Liver (tissue), 9 donors: ENCODE measurements around the gene GLI3. TPM values are rescaled to one million over a fixed set of nuclear protein-coding genes. Genes with fewer than 3 reads are reported as not detected.

Source experiments
- DNase-seq: peaks from one replicate; pipeline ENCODE4 v3.0.0-alpha.2; 2017; ENCODE audit warnings: low spot score
- H3K27ac ChIP-seq, 2 donors: one replicate each; pipeline ENCODE4 v1.7.0; 2013; ENCODE audit warnings: inconsistent platforms in 2 of 2, low read length in 2 of 2, control low read depth in 1 of 2, low read depth in 1 of 2, mild to moderate bottlenecking in 1 of 2
- H3K27me3 ChIP-seq, 4 donors: one replicate each; pipeline versions ENCODE4 v1.6.1 to v1.7.0; 2013; ENCODE audit warnings: low read length in 3 of 4, inconsistent platforms in 1 of 4, mild to moderate bottlenecking in 1 of 4, moderate library complexity in 1 of 4; ENCODE audit not compliant: control insufficient read depth in 4 of 4, insufficient read depth in 4 of 4
- H3K36me3 ChIP-seq, 4 donors: one replicate each; pipeline versions ENCODE4 v1.6.1 to v1.7.0; 2013; ENCODE audit warnings: low read length in 3 of 4, mild to moderate bottlenecking in 3 of 4, low read depth in 1 of 4, moderate library complexity in 1 of 4; ENCODE audit not compliant: control insufficient read depth in 4 of 4, insufficient read depth in 3 of 4
- H3K4me1 ChIP-seq, 4 donors: one replicate each; pipeline versions ENCODE4 v1.6.1 to v1.7.0; 2013; ENCODE audit warnings: low read length in 3 of 4, mild to moderate bottlenecking in 3 of 4, moderate library complexity in 1 of 4; ENCODE audit not compliant: control insufficient read depth in 4 of 4, insufficient read depth in 4 of 4
- H3K4me3 ChIP-seq, 3 donors: one replicate each; pipeline versions ENCODE4 v1.6.1 to v1.7.0; 2013; ENCODE audit warnings: low read length in 3 of 3, control low read depth in 1 of 3, low read depth in 1 of 3, mild to moderate bottlenecking in 1 of 3
- H3K9ac ChIP-seq, 2 donors: one replicate each; pipeline ENCODE4 v1.7.0; 2013; ENCODE audit warnings: low read length in 2 of 2, mild to moderate bottlenecking in 2 of 2, moderate library complexity in 2 of 2, control low read depth in 1 of 2, low read depth in 1 of 2
- H3K9me3 ChIP-seq, 4 donors: one replicate each; pipeline versions ENCODE4 v1.6.1 to v1.7.0; 2013; ENCODE audit warnings: low read length in 3 of 4; ENCODE audit not compliant: control insufficient read depth in 4 of 4
- ATF3 ChIP-seq: IDR thresholded peaks from 2 replicates; pipeline ENCODE4 v1.6.1; 2016; ENCODE audit warnings: antibody characterized with exemption
- CTCF ChIP-seq: fragments of 150-350 bp; IDR thresholded peaks from 2 replicates; pipeline ENCODE4 v1.5.1; 2017; ENCODE audit warnings: improper control_type of control experiment, low read depth, low read length; ENCODE audit not compliant: missing input control
- EGR1 ChIP-seq, 2 donors: IDR thresholded peaks; 2 replicates each; pipeline ENCODE4 v1.6.1; 2016 to 2018; ENCODE audit warnings: antibody characterized with exemption in 2 of 2, low read depth in 2 of 2
- FOXA1 ChIP-seq: IDR thresholded peaks from 2 replicates; pipeline ENCODE4 v1.6.1; 2016; ENCODE audit warnings: antibody characterized with exemption
- FOXA2 ChIP-seq: IDR thresholded peaks from 2 replicates; pipeline ENCODE4 v1.6.1; 2016; ENCODE audit warnings: antibody characterized with exemption
- GABPA ChIP-seq, 2 donors: IDR thresholded peaks in 1 of 2; conservative IDR thresholded peaks in 1 of 2; 2 replicates each; pipeline ENCODE4 v1.6.1; 2016; ENCODE audit warnings: antibody characterized with exemption in 2 of 2, mild to moderate bottlenecking in 1 of 2, moderate library complexity in 1 of 2
- HNF4A ChIP-seq, 2 donors: conservative IDR thresholded peaks; 2 replicates each; pipeline ENCODE4 v1.6.1; 2016; ENCODE audit warnings: antibody characterized with exemption in 2 of 2, mild to moderate bottlenecking in 2 of 2
- HNF4G ChIP-seq: IDR thresholded peaks from 2 replicates; pipeline ENCODE4 v1.6.1; 2016; ENCODE audit warnings: antibody characterized with exemption
- JUND ChIP-seq, 2 donors: IDR thresholded peaks; 2 replicates each; pipeline ENCODE4 v1.6.1; 2016; ENCODE audit warnings: antibody characterized with exemption in 2 of 2
- MAX ChIP-seq: IDR thresholded peaks from 2 replicates; pipeline ENCODE4 v1.6.1; 2016; ENCODE audit warnings: antibody characterized with exemption
- NR2F2 ChIP-seq: IDR thresholded peaks from 2 replicates; pipeline ENCODE4 v1.6.1; 2016; ENCODE audit warnings: antibody characterized with exemption
- RAD21 ChIP-seq, 2 donors: IDR thresholded peaks; 2 replicates each; pipeline ENCODE4 v1.6.1; 2016; ENCODE audit warnings: antibody characterized with exemption in 2 of 2, mild to moderate bottlenecking in 2 of 2
- REST ChIP-seq: IDR thresholded peaks from 2 replicates; pipeline ENCODE4 v1.6.1; 2016; ENCODE audit warnings: antibody characterized with exemption, mild to moderate bottlenecking
- RXRA ChIP-seq, 2 donors: IDR thresholded peaks; 2 replicates each; pipeline ENCODE4 v1.6.1; 2017 to 2018; ENCODE audit warnings: antibody characterized with exemption in 2 of 2, mild to moderate bottlenecking in 1 of 2
- SP1 ChIP-seq: IDR thresholded peaks from 2 replicates; pipeline ENCODE4 v1.6.1; 2018; ENCODE audit warnings: antibody characterized with exemption, mild to moderate bottlenecking
- TAF1 ChIP-seq: conservative IDR thresholded peaks from 2 replicates; pipeline ENCODE4 v1.6.1; 2016; ENCODE audit warnings: antibody characterized with exemption, mild to moderate bottlenecking
- YY1 ChIP-seq: IDR thresholded peaks from 2 replicates; pipeline ENCODE4 v1.6.1; 2016; ENCODE audit warnings: antibody characterized with exemption, mild to moderate bottlenecking
- ZBTB33 ChIP-seq: IDR thresholded peaks from 2 replicates; pipeline ENCODE4 v1.6.1; 2016; ENCODE audit warnings: antibody characterized with exemption
- WGBS: extraction: QIAGEN DNeasy Blood & Tissue Kit; methylation state at CpG from one replicate; pipeline ENCODE4 v1.1.7; 2013; 5-methylcytosine and 5-hydroxymethylcytosine counted together
- polyA plus RNA-seq, 2 donors: library from polyadenylated mRNA; stranded (reverse) in 1 of 2; unstranded in 1 of 2; fragments of 200-250 nt in 1 of 2; fragments of >200 nt in 1 of 2; fragmentation: Nextera tagmentation in 1 of 2; extraction: Ambion mirVana in 1 of 2; gene quantifications; one replicate each; pipeline versions ENCODE4 v1.2.1 to v1.2.3, GENCODE V29; 2013 to 2015
- total RNA-seq, 2 donors: library from RNA; depleted of rRNA; stranded (reverse); fragments of >200 nt; gene quantifications; one replicate each; pipeline ENCODE4 v1.2.3, GENCODE V29; 2014
- donor health status: healthy.
- donor health status: healthy.
- donor health status: healthy.
- donor health status: healthy.
- donor health status: healthy.

GLI3 gene
- total and polyA plus RNA-seq, 4 donors = 0.09 to 0.42 (median 0.26) TPM

GRCh38 chr7:42022791-42023190 is 214.2 kb downstream of the GLI3 start:
- Histone ChIP-seq H3K9ac (no peak overlapping the region), H3K27ac (no peak overlapping the region), H3K27me3 (no peaks in the 10 kb centered on the region), H3K9me3 (no peaks in the 10 kb centered on the region), H3K4me3 (no peak overlapping the region), H3K4me1 (no peaks in the 10 kb centered on the region), H3K36me3 (no peaks in the 10 kb centered on the region)
- 81% methylated on average over 2 of the region's 2 CpGs for WGBS
- TF ChIP-seq RXRA (IDR thresholded peaks at IDR 0.05) (no peak), ATF3 (no peak), MAX (no peak), FOXA2 (no peak), EGR1 (IDR thresholded peaks at IDR 0.05; ENCODE audit: low read depth in 2 of 2) (no peak), CTCF (no peak), JUND (IDR thresholded peaks at IDR 0.05) (no peak), NR2F2 (no peak)
- DNase-seq = no peak

- Histone ChIP-seq H3K9ac (no peak overlapping the region), H3K27me3 (no peaks in the 10 kb centered on the region), H3K9me3 (no peaks in the 10 kb centered on the region), H3K4me3 (no peak overlapping the region), H3K4me1 (no peaks in the 10 kb centered on the region), H3K27ac (no peak overlapping the region), H3K36me3 (no peaks in the 10 kb centered on the region)
- WGBS = 77% methylated on average over 6 of the region's 6 CpGs
- TF ChIP-seq YY1 = no peak
- TF ChIP-seq HNF4G = no peak
- TF ChIP-seq MAX = no peak
- no peak for TF ChIP-seq JUND (IDR thresholded peaks at IDR 0.05)
- TF ChIP-seq TAF1 = no peak
- TF ChIP-seq ZBTB33 = no peak
- no peak for TF ChIP-seq FOXA1
- no peak for TF ChIP-seq ATF3
- TF ChIP-seq FOXA2 = no peak
- TF ChIP-seq RAD21 (IDR thresholded peaks at IDR 0.05) = no peak
- no peak for TF ChIP-seq EGR1 (IDR thresholded peaks at IDR 0.05; ENCODE audit: low read depth in 2 of 2)
- no peak for TF ChIP-seq RXRA (IDR thresholded peaks at IDR 0.05)
- no peak for TF ChIP-seq CTCF
- no peak for TF ChIP-seq NR2F2
- no peak for TF ChIP-seq GABPA (IDR thresholded peaks at IDR 0.05 in 1 of 2, conservative IDR thresholded peaks at IDR 0.05 in 1 of 2)
- no peak for TF ChIP-seq SP1
- TF ChIP-seq REST = no peak
- no peak for TF ChIP-seq HNF4A (conservative IDR thresholded peaks at IDR 0.05)
- no peak for DNase-seq
These were observed 215.0 kb downstream of the GLI3 start for GRCh38 chr7:42022056-42022455.
